Keratinocyte (primary cell): ENCODE results near the gene CALML3. TPM values are rescaled to one million over a fixed set of nuclear protein-coding genes. Genes with fewer than 3 reads are reported as not detected.

Experiments
- DNase-seq: peaks from one replicate; pipeline ENCODE4 v3.0.0-alpha.2; 2011; ENCODE audit warnings: low read depth, missing footprints, low spot score
- FAIRE-seq: peaks from 2 replicates; lab custom pipeline; 2011; peaks lifted over from hg19 to GRCh38; lab: Jason Lieb, UNC
- H2AFZ ChIP-seq: 2 replicates; pipeline ENCODE4 v1.6.0; 2012; ENCODE audit warnings: low read length, control low read depth, inconsistent platforms; ENCODE audit not compliant: control insufficient read depth
- H3K27ac ChIP-seq: 2 replicates; pipeline ENCODE4 v1.5.1; 2011; ENCODE audit warnings: low read length; ENCODE audit not compliant: control insufficient read depth, insufficient read depth
- H3K27me3 ChIP-seq: 3 replicates; pipeline ENCODE4 v1.6.0; 2011; ENCODE audit warnings: low read length; ENCODE audit not compliant: control insufficient read depth, insufficient read depth; ENCODE audit errors: extremely low read depth
- H3K36me3 ChIP-seq, 2 experiments: 2 replicates in 1 of 2; 3 replicates in 1 of 2; pipeline ENCODE4 v1.5.1; 2011; ENCODE audit warnings: low read length in 2 of 2, mild to moderate bottlenecking in 1 of 2; ENCODE audit not compliant: control insufficient read depth in 2 of 2, insufficient read depth in 2 of 2; ENCODE audit errors: extremely low read depth in 1 of 2
- H3K4me1 ChIP-seq: 3 replicates; pipeline ENCODE4 v1.5.1; 2011; ENCODE audit warnings: low read length; ENCODE audit not compliant: control insufficient read depth, insufficient read depth; ENCODE audit errors: extremely low read depth
- H3K4me2 ChIP-seq: 3 replicates; pipeline ENCODE4 v1.6.0; 2011; ENCODE audit warnings: low read depth, low read length; ENCODE audit not compliant: control insufficient read depth, insufficient read depth; ENCODE audit errors: extremely low read depth
- H3K4me3 ChIP-seq, 3 experiments: fragments of 200-600 bp in 1 of 3; sonication (generic) in 1 of 3; 2 replicates in 2 of 3; 3 replicates in 1 of 3; pipeline ENCODE4 v1.5.1; 2011 to 2016; ENCODE audit warnings: low read length in 3 of 3, mild to moderate bottlenecking in 3 of 3, control low read depth in 2 of 3, inconsistent platforms in 1 of 3, low read depth in 1 of 3, mixed read lengths in 1 of 3, mixed run types in 1 of 3, moderate library complexity in 1 of 3; ENCODE audit not compliant: control insufficient read depth in 2 of 3, insufficient read depth in 2 of 3; ENCODE audit errors: extremely low read depth in 1 of 3
- H3K79me2 ChIP-seq: 2 replicates; pipeline ENCODE4 v1.6.0; 2012; ENCODE audit warnings: low read length; ENCODE audit not compliant: control insufficient read depth, insufficient read depth
- H3K9ac ChIP-seq: 3 replicates; pipeline ENCODE4 v1.6.0; 2011; ENCODE audit warnings: low read length; ENCODE audit not compliant: control insufficient read depth, insufficient read depth; ENCODE audit errors: extremely low read depth
- H3K9me1 ChIP-seq: 3 replicates; pipeline ENCODE4 v1.6.0; 2011; ENCODE audit warnings: low read length; ENCODE audit not compliant: control insufficient read depth, insufficient read depth; ENCODE audit errors: extremely low read depth
- H3K9me3 ChIP-seq: 2 replicates; pipeline ENCODE4 v1.5.1; 2012; ENCODE audit warnings: low read depth, low read length; ENCODE audit not compliant: control insufficient read depth
- H4K20me1 ChIP-seq: 3 replicates; pipeline ENCODE4 v1.6.0; 2011; ENCODE audit warnings: low read length; ENCODE audit not compliant: control insufficient read depth, insufficient read depth; ENCODE audit errors: extremely low read depth
- CTCF ChIP-seq, 3 experiments: IDR thresholded peaks in 1 of 3; conservative IDR thresholded peaks in 1 of 3; optimal IDR thresholded peaks in 1 of 3; 2 replicates in 2 of 3; 3 replicates in 1 of 3; pipeline versions ENCODE3 to v1.5.1; 2011; ENCODE audit warnings: low read length in 3 of 3, mild to moderate bottlenecking in 3 of 3, moderate library complexity in 2 of 3, control low read depth in 1 of 3, inconsistent platforms in 1 of 3; ENCODE audit not compliant: insufficient read depth in 2 of 3; ENCODE audit errors: extremely low read depth in 1 of 3
- EZH2 ChIP-seq: IDR thresholded peaks from one replicate; pipeline ENCODE4 v1.6.1; 2012; ENCODE audit warnings: inconsistent platforms, mild to moderate bottlenecking, low read length, moderate library complexity
- dilution Hi-C: fragments of 300-500 bp; cut with MboI; formaldehyde crosslinking; loops from one replicate; pipeline ENCODE4 v1.7.0; 2020; ENCODE audit warnings: low sequenced_read_pairs; ENCODE audit not compliant: extremely low pct_ligation_motif_present
- polyA plus RNA-seq, 5 experiments: library from polyadenylated mRNA; depleted of rRNA in 3 of 5; stranded (reverse) in 3 of 5; stranded (forward) in 1 of 5; unstranded in 1 of 5; fragments of >200 nt; gene quantifications; 1 replicate in 1 of 5; 2 replicates in 3 of 5; 3 replicates in 1 of 5; pipeline versions ENCODE4 v1.2.1 to v1.2.3, GENCODE V29; 2011 to 2012; ENCODE audit warnings: missing spikeins in 2 of 5, low read depth in 1 of 5, low replicate concordance in 1 of 5

CALML3 gene
- polyA plus RNA-seq, 1 donor (not counting 4 experiments of a cell fraction or from before 2014, with no cell fraction given), result 7.6 TPM

GRCh38 chr10:5560817-5561703 is 36.3 kb downstream of the CALML3 start:
- peaks cover 4% of the 10 kb centered on the region for H3K9me1 ChIP-seq
- H3K27me3 ChIP-seq, result no peaks in the 10 kb centered on the region
- no peak overlapping the region for H3K4me2 ChIP-seq
- H4K20me1 ChIP-seq, result no peaks in the 10 kb centered on the region
- H3K36me3 ChIP-seq, result no peaks in the 10 kb centered on the region
- DNase-seq (no peak), FAIRE-seq (no peak)
- H3K4me3 ChIP-seq, result no peak overlapping the region
- TF ChIP-seq EZH2, result no peak
- TF ChIP-seq CTCF (optimal IDR thresholded peaks at IDR 0.05 in 1 of 3, IDR thresholded peaks at IDR 0.05 in 1 of 3, conservative IDR thresholded peaks at IDR 0.05 in 1 of 3; ENCODE audit: extremely low read depth in 1 of 3, insufficient read depth in 2 of 3, low read length in 3 of 3), result no peak
- no peaks in the 10 kb centered on the region for H3K9me3 ChIP-seq
- H3K4me1 ChIP-seq, result peaks cover 39% of the 10 kb centered on the region
- dilution Hi-C loops, result no loop called here
- no peak overlapping the region for H3K27ac ChIP-seq
- H3K79me2 ChIP-seq, result no peaks in the 10 kb centered on the region
- H2AFZ ChIP-seq, result no peak overlapping the region
- H3K9ac ChIP-seq, result no peak overlapping the region

- no peaks in the 10 kb centered on the region for H3K9me3 ChIP-seq
- no peak overlapping the region for H3K27ac ChIP-seq
- peaks cover 48% of the 10 kb centered on the region for H3K4me1 ChIP-seq
- H4K20me1 ChIP-seq, result no peaks in the 10 kb centered on the region
- no peak overlapping the region for H3K4me3 ChIP-seq
- no peaks in the 10 kb centered on the region for H3K79me2 ChIP-seq
- dilution Hi-C loops, result no loop called here
- no peak for DNase-seq
- H3K27me3 ChIP-seq, result no peaks in the 10 kb centered on the region
- no peak overlapping the region for H2AFZ ChIP-seq
- H3K36me3 ChIP-seq, result no peaks in the 10 kb centered on the region
- no peak overlapping the region for H3K4me2 ChIP-seq
- FAIRE-seq, result no peak
- TF ChIP-seq EZH2 (no peak), CTCF (optimal IDR thresholded peaks at IDR 0.05 in 1 of 3, IDR thresholded peaks at IDR 0.05 in 1 of 3, conservative IDR thresholded peaks at IDR 0.05 in 1 of 3; ENCODE audit: extremely low read depth in 1 of 3, insufficient read depth in 2 of 3, low read length in 3 of 3) (no peak)
- no peak overlapping the region for H3K9ac ChIP-seq
- peaks cover 4% of the 10 kb centered on the region for H3K9me1 ChIP-seq
These were observed 37.2 kb downstream of the CALML3 start for GRCh38 chr10:5561704-5562645.
